GM18951 (cell line): ENCODE data around the gene PLPP1.
"Not testable (repeated sequence)": the region's sequence is repeated elsewhere in the genome, so short reads cannot be mapped to it uniquely, and the experiment has no call there.

Experiments
- POLR2A ChIP-seq: IDR thresholded peaks from 4 replicates; pipeline ENCODE4 v1.6.1; 2011; ENCODE audit warnings: mild to moderate bottlenecking; ENCODE audit not compliant: insufficient read length, insufficient read depth; ENCODE audit errors: extremely low read depth
- in situ Hi-C: fragments of 300-500 bp; cut with MboI; formaldehyde crosslinking; loops from one replicate; pipeline ENCODE4 v1.12.0; 2022; ENCODE audit warnings: low sequenced_read_pairs, mixed read lengths, inconsistent platforms; ENCODE audit not compliant: unreplicated experiment

PLPP1 gene

GRCh38 chr5:55568654-55569512, 34.1 kb upstream of the PLPP1 start:
- no peak for TF ChIP-seq POLR2A

GRCh38 chr5:55564721-55565120, 30.0 kb upstream of the PLPP1 start:
- in situ Hi-C loops = no loop called here
- no peak for TF ChIP-seq POLR2A

More at GRCh38 chr5:55568654-55569512, 34.1 kb upstream of the PLPP1 start:
- in situ Hi-C loops = no loop called here

- TF ChIP-seq POLR2A = no peak
- in situ Hi-C loops = no loop called here
Observed at GRCh38 chr5:55558484-55558883, 23.7 kb upstream of the PLPP1 start.

GRCh38 chr5:55557123-55557522, 22.4 kb upstream of the PLPP1 start:
- no peak for TF ChIP-seq POLR2A
- in situ Hi-C loops = no loop called here

GRCh38 chr5:55554585-55555202, 19.9 kb upstream of the PLPP1 start:
- in situ Hi-C loops = no loop called here
- no peak for TF ChIP-seq POLR2A

- TF ChIP-seq POLR2A = no peak
- in situ Hi-C loops = no loop called here
Observed at GRCh38 chr5:55551904-55552303, 17.1 kb upstream of the PLPP1 start.

GRCh38 chr5:55551358-55551757, 16.6 kb upstream of the PLPP1 start:
- no peak for TF ChIP-seq POLR2A
- in situ Hi-C loops = no loop called here

GRCh38 chr5:55547781-55548180, 13.0 kb upstream of the PLPP1 start:
- in situ Hi-C loops = no loop called here
- TF ChIP-seq POLR2A = no peak

GRCh38 chr5:55546947-55547346, 12.2 kb upstream of the PLPP1 start:
- no peak for TF ChIP-seq POLR2A
- in situ Hi-C loops = no loop called here

- no peak for TF ChIP-seq POLR2A
- in situ Hi-C loops = no loop called here
Observed at GRCh38 chr5:55544341-55544740, 9.6 kb upstream of the PLPP1 start.

GRCh38 chr5:55541056-55541635, 6.4 kb upstream of the PLPP1 start:
- in situ Hi-C loops = no loop called here
- TF ChIP-seq POLR2A = no peak

GRCh38 chr5:55540525-55540924, 5.8 kb upstream of the PLPP1 start:
- in situ Hi-C loops = no loop called here
- no peak for TF ChIP-seq POLR2A

- in situ Hi-C loops = no loop called here
- no peak for TF ChIP-seq POLR2A
Observed at GRCh38 chr5:55540024-55540423, 5.3 kb upstream of the PLPP1 start.

- no peak for TF ChIP-seq POLR2A
- in situ Hi-C loops = no loop called here
Observed at GRCh38 chr5:55538661-55539060, 3.9 kb upstream of the PLPP1 start.

GRCh38 chr5:55537315-55537714, 2.6 kb upstream of the PLPP1 start:
- in situ Hi-C loops = not testable (repeated sequence)
